GM04504 (cell line): Measurements from ENCODE around the gene PPM1H.

Experiments used
- DNase-seq: peaks from one replicate; pipeline ENCODE4 v3.0.0-alpha.2; 2012; ENCODE audit warnings: low read depth

PPM1H gene

GRCh38 chr12:62712681-62713573 lies 222.0 kb downstream of the PPM1H start:
- DNase-seq, result no peak

GRCh38 chr12:62711631-62712241 lies 223.2 kb downstream of the PPM1H start:
- no peak for DNase-seq

GRCh38 chr12:62709311-62709710 lies 225.6 kb downstream of the PPM1H start:
- no peak for DNase-seq

GRCh38 chr12:62707939-62708338 lies 227.0 kb downstream of the PPM1H start:
- no peak for DNase-seq

- no peak for DNase-seq
Measured at GRCh38 chr12:62705846-62706245, 229.1 kb downstream of the PPM1H start.

GRCh38 chr12:62703011-62703380 lies 232.0 kb downstream of the PPM1H start:
- no peak for DNase-seq

GRCh38 chr12:62701492-62701891 lies 233.5 kb downstream of the PPM1H start:
- DNase-seq, result no peak

GRCh38 chr12:62700091-62700880 lies 234.7 kb downstream of the PPM1H start:
- DNase-seq, result no peak

GRCh38 chr12:62698701-62699101 lies 236.2 kb downstream of the PPM1H start:
- no peak for DNase-seq

- DNase-seq, result no peak
Measured at GRCh38 chr12:62697893-62698292, 237.1 kb downstream of the PPM1H start.

- no peak for DNase-seq
Measured at GRCh38 chr12:62695696-62696095, 239.3 kb downstream of the PPM1H start.

GRCh38 chr12:62694632-62695031 lies 240.3 kb downstream of the PPM1H start:
- no peak for DNase-seq

GRCh38 chr12:62694116-62694515 lies 240.8 kb downstream of the PPM1H start:
- no peak for DNase-seq

- DNase-seq, result no peak
Measured at GRCh38 chr12:62693376-62694050, 241.4 kb downstream of the PPM1H start.

- DNase-seq, result peak; percentile 40
Measured at GRCh38 chr12:62692884-62693283, 242.1 kb downstream of the PPM1H start.

- no peak for DNase-seq
Measured at GRCh38 chr12:62691309-62691708, 243.6 kb downstream of the PPM1H start.

- DNase-seq, result no peak
Measured at GRCh38 chr12:62689042-62689839, 245.7 kb downstream of the PPM1H start.

GRCh38 chr12:62686938-62687337 lies 248.0 kb downstream of the PPM1H start:
- peak; percentile 65 for DNase-seq

GRCh38 chr12:62684570-62685295 lies 250.2 kb downstream of the PPM1H start:
- DNase-seq, result peak; percentile 78

GRCh38 chr12:62683776-62684569 lies 251.0 kb downstream of the PPM1H start:
- DNase-seq, result peak; percentile 54
